Measurements from ENCODE around the gene PRKCH. TPM values are rescaled to one million over a fixed set of nuclear protein-coding genes. Genes with fewer than 3 reads are reported as not detected.

PRKCH gene
- total and polyA plus RNA-seq, 2 donors (not counting 3 experiments of a cell fraction or from before 2014, with no cell fraction given): 97.7 to 103 TPM

- dilution Hi-C loops (cut with MboI; ENCODE audit: extremely low pct_ligation_motif_present, low sequenced_read_pairs): no loop called here
Measured at GRCh38 chr14:61476754-61477410, 155.5 kb downstream of the PRKCH start.

More at GRCh38 chr14:61476754-61477410, 155.5 kb downstream of the PRKCH start:
- peaks cover 12% of the 10 kb centered on the region for H3K79me2 ChIP-seq (ENCODE audit: control insufficient read depth, insufficient read depth, low read length)
- POLR2A ChIA-PET: interaction anchor here (0.6 to 2.0 kb wide), 4 partner anchors 48 to 253 kb away, joined by 3 to 8 read pairs (median 4); partner anchors contain the start of gene HIF1A
- H3K27me3 ChIP-seq (ENCODE audit: control insufficient read depth in 2 of 2, insufficient read depth in 2 of 2, low read length in 2 of 2): no peaks in the 10 kb centered on the region
- TF ChIP-seq EZH2 (IDR thresholded peaks at IDR 0.05; ENCODE audit: borderline replicate concordance, low read depth, low read length, severe bottlenecking): no peak
- TF ChIP-seq FOS (IDR thresholded peaks at IDR 0.05; ENCODE audit: borderline replicate concordance, insufficient read depth, low read length): peak; percentile 63
- TF ChIP-seq GATA2 (IDR thresholded peaks at IDR 0.05; ENCODE audit: insufficient read depth, insufficient read length, low read depth, low read length): peak; percentile 96
- peak; percentile 87 for TF ChIP-seq POLR2AphosphoS5 (IDR thresholded peaks at IDR 0.05; ENCODE audit: insufficient read depth, low read depth, low read length)
- TF ChIP-seq CTCF (IDR thresholded peaks at IDR 0.05; ENCODE audit: extremely low read depth in 1 of 2, insufficient read depth in 1 of 2, low read depth in 1 of 2, low read length in 2 of 2): no peak
- peak; percentile 52 for TF ChIP-seq POLR2A (IDR thresholded peaks at IDR 0.05; ENCODE audit: low read depth, low read length)
- no peak for TF ChIP-seq MYC (IDR thresholded peaks at IDR 0.05; ENCODE audit: low read depth, low read length)
- TF ChIP-seq MAX (IDR thresholded peaks at IDR 0.05; ENCODE audit: insufficient read depth, insufficient read length): no peak
- TF ChIP-seq JUN (IDR thresholded peaks at IDR 0.05; ENCODE audit: borderline replicate concordance, insufficient read depth, insufficient read length, low read depth): peak; percentile 85
- peak overlapping the region; percentile 88 for H3K4me2 ChIP-seq (ENCODE audit: insufficient read depth, low read length)
- peak overlapping the region; percentile 100 for H3K27ac ChIP-seq (ENCODE audit: insufficient read depth, low read depth, low read length)
- no TSS peak for BruUV-seq (replicated peaks)
- H4K20me1 ChIP-seq (replicated peaks; ENCODE audit: control insufficient read depth, extremely low read depth, insufficient read depth, low read length): no peaks in the 10 kb centered on the region
- H2AFZ ChIP-seq (ENCODE audit: low read depth, low read length): no peak overlapping the region
- H3K4me3 ChIP-seq (replicated peaks in 1 of 3; ENCODE audit: insufficient read depth in 1 of 3, low read depth in 1 of 3, low read length in 3 of 3): peak overlapping the region in 1 of 3 experiments; percentile 37
- no peaks in the 10 kb centered on the region for H3K9me1 ChIP-seq (replicated peaks; ENCODE audit: control insufficient read depth, extremely low read depth, insufficient read depth, low read length)
- peak overlapping the region; percentile 93 for H3K9ac ChIP-seq (replicated peaks; ENCODE audit: extremely low read depth, insufficient read depth, low read length)
- CTCF ChIA-PET: interaction anchor here (0.7 to 4.5 kb wide), 28 partner anchors 11 to 650 kb away, joined by 3 to 36 read pairs (median 5); partner anchors contain the start of gene HIF1A
- FAIRE-seq (peak; percentile 94), DNase-seq (ENCODE audit: low read depth, low spot score) (peak; percentile 100)
- intact Hi-C loops (cut with micrococcal nuclease): loop anchor here (1.0 to 5.0 kb wide), 8 partner anchors 47 to 240 kb away; partner anchors contain the start of gene HIF1A
- peaks cover 63% of the 10 kb centered on the region for H3K4me1 ChIP-seq (ENCODE audit: control insufficient read depth, extremely low read depth, insufficient read depth, low read length)
- peaks cover 0 to 3% of the 10 kb centered on the region in 2 experiments for H3K36me3 ChIP-seq (ENCODE audit: control insufficient read depth in 2 of 2, extremely low read depth in 1 of 2, insufficient read depth in 2 of 2, low read length in 2 of 2)
- H3K9me3 ChIP-seq (replicated peaks; ENCODE audit: control insufficient read depth, insufficient read depth, low read length): no peaks in the 10 kb centered on the region
